DMS153 treated with DMSO at 0.1 percent for 48 hours (cell line): ENCODE data around the gene NQO1.
"Not testable (repeated sequence)": the region's sequence is repeated elsewhere in the genome, so short reads cannot be mapped to it uniquely, and the experiment has no call there.

ENCODE experiments used
- DNase-seq: peaks from one replicate; lab custom pipeline; 2025; ENCODE audit not compliant: unreplicated experiment; lab: John Stamatoyannopoulos, UW

NQO1 gene

GRCh38 chr16:69744363-69745231 is 18.2 kb upstream of the NQO1 start:
- DNase-seq = no peak

GRCh38 chr16:69741951-69742904 is 15.9 kb upstream of the NQO1 start:
- DNase-seq = no peak

DNA sequence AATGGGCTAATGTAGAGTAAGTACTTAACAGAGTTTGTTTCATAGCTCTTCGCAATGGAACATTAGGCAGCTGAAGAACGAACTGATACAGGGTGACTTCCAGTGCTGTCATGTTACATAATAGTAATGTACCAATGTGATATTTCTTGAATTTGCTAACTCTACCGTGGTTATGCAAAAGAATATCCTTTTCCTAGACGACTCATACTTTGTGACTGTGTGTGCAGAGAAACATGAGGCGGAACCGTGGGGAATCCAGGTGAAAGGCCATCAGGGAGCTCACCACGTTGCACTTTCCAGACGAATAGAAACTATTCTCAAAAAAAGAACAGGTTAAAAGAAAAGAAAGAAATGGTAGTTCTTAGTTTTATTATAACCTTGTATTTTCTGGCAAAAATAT is 15.2 kb upstream of the NQO1 start:
- no peak for DNase-seq

DNA sequence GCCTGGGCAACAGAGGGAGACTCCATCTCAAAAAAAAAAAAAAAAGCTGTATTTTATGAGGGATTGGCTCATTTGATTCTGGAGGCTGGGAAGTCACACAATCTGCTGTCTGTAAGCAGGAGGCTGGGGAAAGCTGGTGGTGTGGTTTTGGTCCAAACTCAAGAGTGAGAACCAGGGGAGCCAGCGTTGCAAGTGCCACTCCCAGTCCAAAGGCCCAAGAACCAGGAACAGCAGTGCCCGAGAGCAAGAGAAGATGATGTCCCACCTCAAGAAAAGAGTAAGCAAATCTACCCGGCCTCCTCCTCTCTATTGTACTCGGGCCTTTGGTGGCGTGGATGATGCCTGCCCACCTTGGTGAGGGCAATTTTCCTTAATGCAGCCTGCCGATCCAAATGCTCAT is 5.7 kb upstream of the NQO1 start:
- no peak for DNase-seq

- DNase-seq = not testable (repeated sequence)
These were observed 4.9 kb upstream of the NQO1 start for GRCh38 chr16:69731280-69731679.

- not testable (repeated sequence) for DNase-seq
These were observed 2.7 kb upstream of the NQO1 start for GRCh38 chr16:69729030-69729429.

GRCh38 chr16:69727916-69728270 is 1.5 kb upstream of the NQO1 start:
- DNase-seq = peak; percentile 64

DNA sequence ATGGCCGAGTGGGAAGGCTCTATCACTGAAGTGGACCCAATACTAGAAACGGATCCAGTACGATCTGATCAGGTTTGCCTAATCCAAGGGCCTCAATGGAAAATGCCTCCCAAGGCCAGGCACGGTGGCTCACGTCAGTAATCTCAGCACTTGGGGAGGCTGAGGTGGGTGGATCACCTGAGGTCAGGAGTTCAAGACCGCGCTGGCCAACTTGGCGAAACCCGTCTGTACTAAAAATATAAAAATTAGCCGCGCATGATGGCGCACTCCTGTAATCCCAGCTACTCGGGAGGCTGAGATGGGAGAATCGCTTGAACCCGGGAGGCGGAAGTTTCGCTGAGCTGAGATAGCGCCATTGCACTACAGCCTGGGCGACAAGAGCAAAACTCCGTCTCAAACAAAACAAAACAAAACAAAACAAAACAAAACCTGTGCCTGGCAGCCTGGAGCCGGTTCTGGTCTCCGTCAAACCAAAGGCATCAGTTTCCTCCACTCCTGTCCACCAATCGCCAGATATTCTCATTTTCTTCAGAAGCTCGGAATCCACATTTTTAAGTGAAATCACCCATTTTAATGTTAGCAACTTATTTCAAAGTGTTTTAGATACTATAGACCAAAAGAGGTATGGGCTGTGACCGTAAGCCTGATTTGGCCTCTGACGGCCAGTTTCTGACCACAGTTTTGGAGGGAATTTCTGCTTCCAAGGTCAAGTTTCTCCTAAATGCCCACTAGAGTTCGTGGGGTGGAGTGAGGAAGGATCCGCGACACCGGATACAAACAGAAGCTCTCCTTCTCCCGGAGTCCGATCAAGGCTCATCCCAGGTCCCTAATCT is 664 bp downstream of the NQO1 start:
- DNase-seq = no peak

- DNase-seq = no peak
These were observed 1.3 kb downstream of the NQO1 start for GRCh38 chr16:69724981-69725479.

- no peak for DNase-seq
These were observed 1.9 kb downstream of the NQO1 start for GRCh38 chr16:69724414-69724873.

- no peak for DNase-seq
These were observed 4.9 kb downstream of the NQO1 start for GRCh38 chr16:69721441-69721957.

DNA sequence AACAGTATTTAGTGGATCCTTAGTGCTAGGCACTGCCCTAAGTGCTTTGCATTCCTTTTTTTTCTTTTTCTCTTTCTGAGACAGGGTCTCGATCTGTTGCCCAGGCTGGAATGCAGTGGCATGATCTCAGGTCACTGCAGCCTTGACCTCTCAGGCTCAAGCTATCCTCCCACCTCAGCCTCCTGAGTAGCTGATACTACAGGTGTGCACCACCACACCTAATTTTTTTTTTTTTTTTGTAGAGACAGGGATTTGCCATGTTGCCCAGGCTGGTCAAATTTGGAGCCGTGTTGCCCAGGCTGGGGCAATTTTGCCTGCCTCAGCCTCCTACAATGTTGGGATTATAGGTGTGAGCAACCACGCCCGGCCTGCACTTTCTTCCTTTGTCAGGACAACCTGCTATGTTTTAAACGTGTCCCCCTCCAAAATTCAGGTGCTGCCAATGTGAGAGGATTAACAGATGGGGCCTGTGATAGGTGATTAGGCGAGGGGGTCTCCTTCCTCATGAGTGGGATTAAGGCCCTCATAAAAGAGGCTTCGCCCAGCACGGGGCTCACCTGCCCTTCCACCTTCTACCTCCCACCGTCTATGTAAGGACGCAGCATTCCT is 5.4 kb downstream of the NQO1 start:
- DNase-seq = no peak

GRCh38 chr16:69718111-69718764 is 8.1 kb downstream of the NQO1 start:
- no peak for DNase-seq

DNA sequence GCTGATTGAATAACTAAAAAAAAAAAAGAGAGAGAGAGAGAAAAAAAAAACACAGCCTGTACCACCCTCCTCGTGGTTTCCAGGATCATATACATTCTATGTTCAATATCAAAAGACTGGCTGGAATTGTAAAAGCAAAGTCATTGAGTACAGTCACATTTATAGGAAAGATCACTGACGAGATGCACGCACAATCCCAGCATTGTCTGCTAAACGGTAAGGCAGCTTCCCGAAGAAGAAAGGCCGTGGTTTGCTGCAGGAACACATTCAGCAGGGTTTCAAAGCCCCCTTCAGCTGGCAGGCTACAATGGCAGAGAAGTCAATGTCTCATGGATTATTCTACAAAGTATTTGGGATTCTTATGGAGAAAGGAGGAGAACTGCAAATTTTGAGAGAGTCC is 9.3 kb downstream of the NQO1 start:
- no peak for DNase-seq

DNA sequence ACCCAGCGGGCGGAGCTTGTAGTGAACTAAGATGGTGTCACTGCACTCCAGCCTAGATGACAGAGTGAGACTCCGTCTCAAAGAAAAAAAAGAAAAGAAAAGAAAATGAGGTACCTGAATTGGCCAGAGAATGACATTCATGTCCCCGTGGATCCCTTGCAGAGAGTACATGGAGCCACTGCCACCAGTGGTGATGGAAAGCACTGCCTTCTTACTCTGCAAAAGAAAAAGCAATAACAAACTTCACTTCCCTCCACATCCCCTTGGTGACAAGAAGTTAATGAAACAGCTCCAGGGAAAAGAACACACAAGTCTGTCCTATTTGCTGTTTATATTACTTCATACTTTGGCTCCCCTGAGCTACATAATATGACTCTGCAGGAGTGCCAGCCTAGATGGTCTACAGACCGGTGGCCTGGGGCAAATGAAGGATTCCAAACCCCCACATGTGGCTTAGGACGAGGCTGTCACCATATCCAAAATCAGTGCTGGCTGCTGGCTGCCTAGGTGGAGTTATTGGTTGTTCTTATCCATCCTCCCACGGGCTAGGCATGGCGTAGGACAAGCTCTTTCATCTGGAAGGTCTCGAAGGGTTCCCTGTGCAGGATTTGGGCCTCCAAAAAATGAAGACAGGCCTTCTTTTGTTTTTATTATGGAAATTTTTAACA is 13.3 kb downstream of the NQO1 start:
- no peak for DNase-seq

- no peak for DNase-seq
These were observed 14.1 kb downstream of the NQO1 start for GRCh38 chr16:69712277-69712676.

DNA sequence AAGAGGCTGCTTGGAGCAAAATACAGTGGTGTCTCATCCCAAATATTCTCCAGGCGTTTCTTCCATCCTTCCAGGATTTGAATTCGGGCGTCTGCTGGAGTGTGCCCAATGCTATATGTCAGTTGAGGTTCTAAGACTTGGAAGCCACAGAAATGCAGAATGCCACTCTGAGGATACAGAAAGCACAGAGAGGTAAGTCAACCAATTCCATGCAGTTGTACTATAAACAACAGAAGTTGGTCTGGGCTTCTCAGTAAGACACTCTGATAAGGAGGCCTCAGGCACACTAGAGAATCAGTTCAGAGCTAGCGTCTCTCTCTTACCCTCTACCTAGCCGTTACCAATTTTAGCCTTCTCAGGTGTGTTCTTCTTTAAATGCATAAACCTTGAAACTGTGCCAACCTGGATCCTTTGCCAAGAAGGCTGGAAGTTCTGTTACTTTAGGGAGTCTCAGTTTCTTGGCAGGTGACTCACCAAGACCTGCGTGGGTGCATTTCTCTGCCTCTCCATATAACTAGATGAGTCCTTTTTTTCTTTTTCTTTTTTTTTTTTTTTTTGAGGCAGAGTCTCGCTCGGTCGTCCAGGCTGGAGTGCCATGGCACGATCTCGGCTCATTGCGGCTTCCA is 15.1 kb downstream of the NQO1 start:
- DNase-seq = no peak

GRCh38 chr16:69709456-69710084 is 16.8 kb downstream of the NQO1 start:
- DNase-seq = peak; percentile 58
